Measurements from ENCODE around the gene CHD9NB.
"Not testable (repeated sequence)": the region's sequence is repeated elsewhere in the genome, so short reads cannot be mapped to it uniquely, and the experiment has no call there.

The CHD9NB gene

GRCh38 chr16:53055541-53056391 lies 3.1 kb upstream of the CHD9NB start:
- peak; percentile 75 for DNase-seq

GRCh38 chr16:53054670-53055485 lies 2.2 kb upstream of the CHD9NB start, which contains the start of gene CHD9:
Gene CHD9, plus strand, starts transcription at chr16:53054991. Its CDS starts 101,099 bp downstream, at chr16:53156090.
- peak; percentile 95 for DNase-seq

DNA sequence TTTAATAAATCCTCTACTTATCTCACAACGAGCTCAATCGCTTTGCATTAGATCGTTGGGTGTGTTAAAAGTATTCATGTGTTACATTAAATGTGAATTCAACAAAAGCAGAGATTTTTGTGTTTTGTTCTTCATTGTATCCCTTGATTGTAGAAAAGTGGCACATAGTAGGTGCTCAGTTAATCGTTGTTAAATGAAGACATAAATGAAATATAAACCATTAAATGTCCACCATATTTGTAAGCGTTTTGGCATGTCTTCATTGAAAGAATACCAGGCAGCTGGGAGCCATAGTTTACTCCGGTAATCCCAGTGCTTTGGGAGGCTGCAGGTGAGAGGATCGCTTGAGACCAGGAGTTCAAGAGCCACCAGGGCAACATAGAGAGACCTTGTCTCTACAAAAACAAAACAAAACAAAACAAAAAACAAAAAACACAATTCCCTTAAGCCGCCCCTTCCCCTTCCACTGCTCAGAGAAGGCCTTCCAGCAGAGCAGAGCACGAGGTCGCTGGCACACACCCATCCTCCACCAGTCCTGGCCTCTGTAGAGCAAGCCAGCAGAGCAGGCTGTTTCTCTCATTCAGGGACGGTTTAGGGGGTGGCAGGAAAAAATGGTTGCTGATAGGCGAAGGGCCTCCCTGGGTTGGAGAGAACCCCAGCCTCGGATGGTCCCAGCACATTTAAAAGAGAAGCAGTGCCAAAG lies 1.4 kb upstream of the CHD9NB start:
- DNase-seq: no peak

GRCh38 chr16:53051255-53051654 lies 1.4 kb downstream of the CHD9NB start:
- not testable (repeated sequence) for DNase-seq

DNA sequence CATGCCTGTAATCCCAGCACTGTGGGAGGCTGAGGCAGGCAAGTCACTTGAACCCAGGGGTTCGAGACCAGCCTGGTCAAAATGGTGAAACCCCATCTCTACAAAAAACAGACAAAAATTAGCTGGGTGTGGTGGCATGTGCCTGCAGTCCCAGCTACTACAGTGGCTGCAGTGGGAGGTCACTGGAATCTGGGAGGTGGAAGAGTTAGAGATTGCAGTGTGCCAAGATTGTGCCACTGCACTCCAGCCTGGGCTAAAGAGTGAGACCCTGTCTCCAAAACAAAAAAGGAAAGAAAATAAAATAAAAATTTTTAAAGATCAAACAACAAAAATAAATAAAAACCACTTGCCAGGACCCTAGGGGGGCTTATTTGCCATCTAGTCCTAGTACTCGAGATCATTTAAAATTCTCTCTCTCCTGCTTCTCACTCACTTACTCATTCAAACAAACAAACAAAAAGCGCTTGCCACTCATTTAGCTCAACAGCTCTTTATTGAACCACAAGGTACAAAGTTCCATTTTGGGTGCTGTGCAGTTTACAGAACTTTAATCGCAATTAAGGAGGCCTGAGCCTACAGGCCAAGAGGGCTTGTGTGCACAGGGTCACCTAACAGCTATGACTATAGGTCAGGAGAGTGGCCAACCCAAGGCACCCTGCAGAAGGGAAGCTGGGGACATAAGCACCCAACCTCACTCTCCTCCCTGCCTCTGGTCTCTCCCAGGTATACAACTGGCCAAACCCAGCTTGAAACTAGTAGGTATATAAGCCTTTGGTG lies 4.4 kb downstream of the CHD9NB start:
- no peak for DNase-seq

GRCh38 chr16:53047515-53047914 lies 5.2 kb downstream of the CHD9NB start:
- DNase-seq: not testable (repeated sequence)

GRCh38 chr16:53045341-53046220 lies 7.1 kb downstream of the CHD9NB start:
- no peak for DNase-seq

GRCh38 chr16:53043986-53044601 lies 8.6 kb downstream of the CHD9NB start:
- DNase-seq: no peak

DNA sequence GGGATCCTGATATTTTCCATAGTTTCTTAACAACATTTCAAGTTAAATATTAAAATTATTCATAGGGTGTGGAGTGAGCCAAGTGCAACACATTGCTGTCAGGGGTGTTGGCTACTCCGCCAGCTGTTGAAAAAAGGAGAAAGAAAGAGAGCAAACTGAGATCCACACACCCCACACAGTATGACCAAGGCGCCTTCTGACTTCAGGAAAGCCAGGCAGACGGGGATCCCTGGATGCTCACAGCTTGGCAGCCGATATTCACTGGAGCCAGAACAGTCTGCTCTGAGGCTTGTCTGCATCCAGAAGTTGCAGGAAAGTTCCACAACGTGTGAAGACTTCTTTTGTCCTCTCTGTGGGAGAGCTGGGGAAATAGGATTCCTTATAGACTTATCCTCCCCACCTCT lies 9.3 kb downstream of the CHD9NB start:
- DNase-seq: peak; percentile 53

DNA sequence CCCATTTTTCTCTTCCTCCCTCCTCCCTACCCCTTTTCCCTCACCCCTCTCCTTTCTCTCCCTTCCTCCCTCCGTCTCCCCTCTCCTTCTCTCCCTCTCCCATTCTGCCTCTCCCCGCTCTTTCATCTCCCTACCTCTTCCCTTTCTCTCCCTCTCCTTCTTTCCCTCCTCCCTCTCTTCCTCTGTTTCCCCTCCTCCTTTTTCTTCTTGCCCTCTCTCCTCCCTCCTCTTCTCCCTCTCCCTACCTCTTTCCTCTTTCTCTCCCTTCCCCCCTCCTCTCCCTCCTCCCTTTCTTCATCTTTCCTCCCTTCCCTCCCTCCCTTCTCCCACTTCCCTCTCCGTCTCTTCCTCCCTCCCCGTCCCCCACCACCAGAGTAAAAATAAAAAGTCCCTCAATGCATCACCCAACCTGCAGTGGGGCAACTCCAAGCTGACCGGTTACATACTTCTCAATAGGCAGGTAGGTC lies 10.4 kb downstream of the CHD9NB start:
- DNase-seq: no peak

- DNase-seq: peak; percentile 78
Measured at GRCh38 chr16:53041320-53042051, 11.2 kb downstream of the CHD9NB start.

DNA sequence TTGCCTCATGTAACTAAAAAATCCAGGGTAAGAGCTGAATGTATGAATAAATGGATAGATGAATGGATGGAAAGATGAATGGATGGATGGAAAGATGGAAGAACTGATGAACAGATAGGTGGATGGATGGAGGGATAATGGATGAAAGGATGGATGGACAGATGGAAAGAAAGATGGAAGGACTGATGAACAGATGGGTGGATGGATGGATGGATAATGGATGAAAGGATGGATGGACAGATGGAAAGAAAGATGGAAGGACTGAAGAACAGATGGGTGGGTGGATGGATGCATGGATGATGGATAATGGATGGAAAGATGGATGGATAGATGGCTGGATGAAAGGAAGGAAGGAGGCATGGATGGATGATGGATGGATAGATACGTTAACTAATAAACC lies 11.9 kb downstream of the CHD9NB start:
- no peak for DNase-seq

DNA sequence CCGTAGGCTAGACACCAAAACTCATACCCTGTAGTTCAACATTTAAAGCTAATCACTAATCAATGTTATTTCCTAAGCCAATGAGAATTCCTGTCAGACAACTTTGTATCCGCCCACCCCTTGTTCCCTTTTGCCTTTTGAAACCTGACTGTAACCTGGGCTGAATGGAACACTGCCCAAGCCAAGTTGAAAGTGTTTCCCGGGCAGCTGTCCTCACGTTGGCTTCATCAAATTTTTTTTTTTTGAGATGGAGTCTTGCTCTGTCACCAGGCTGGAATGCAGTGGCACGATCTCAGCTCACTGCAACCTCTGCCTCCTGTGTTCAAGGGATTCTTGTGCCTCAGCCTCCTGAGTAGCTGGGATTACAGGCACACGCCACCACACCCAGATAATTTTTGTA lies 16.0 kb downstream of the CHD9NB start:
- not testable (repeated sequence) for DNase-seq

DNA sequence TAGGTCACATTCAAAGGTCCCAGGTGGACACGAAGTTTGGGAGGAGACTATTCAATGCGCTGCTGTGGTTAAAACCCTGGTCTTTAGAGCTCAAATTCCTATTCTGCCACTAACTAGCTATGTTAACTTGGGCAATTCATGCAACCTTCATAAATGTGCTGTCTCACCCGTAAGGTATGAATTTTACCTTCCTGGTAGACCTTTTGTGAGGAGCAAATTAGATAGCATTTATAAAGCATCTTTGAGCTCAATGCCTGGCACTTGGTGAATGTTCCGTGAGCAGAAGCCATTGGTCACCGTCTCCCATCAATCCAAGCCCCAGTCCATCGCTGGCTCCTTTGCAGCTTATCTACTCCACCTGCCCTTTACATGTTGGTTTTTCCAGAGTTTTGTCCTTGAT lies 16.6 kb downstream of the CHD9NB start:
- no peak for DNase-seq

DNA sequence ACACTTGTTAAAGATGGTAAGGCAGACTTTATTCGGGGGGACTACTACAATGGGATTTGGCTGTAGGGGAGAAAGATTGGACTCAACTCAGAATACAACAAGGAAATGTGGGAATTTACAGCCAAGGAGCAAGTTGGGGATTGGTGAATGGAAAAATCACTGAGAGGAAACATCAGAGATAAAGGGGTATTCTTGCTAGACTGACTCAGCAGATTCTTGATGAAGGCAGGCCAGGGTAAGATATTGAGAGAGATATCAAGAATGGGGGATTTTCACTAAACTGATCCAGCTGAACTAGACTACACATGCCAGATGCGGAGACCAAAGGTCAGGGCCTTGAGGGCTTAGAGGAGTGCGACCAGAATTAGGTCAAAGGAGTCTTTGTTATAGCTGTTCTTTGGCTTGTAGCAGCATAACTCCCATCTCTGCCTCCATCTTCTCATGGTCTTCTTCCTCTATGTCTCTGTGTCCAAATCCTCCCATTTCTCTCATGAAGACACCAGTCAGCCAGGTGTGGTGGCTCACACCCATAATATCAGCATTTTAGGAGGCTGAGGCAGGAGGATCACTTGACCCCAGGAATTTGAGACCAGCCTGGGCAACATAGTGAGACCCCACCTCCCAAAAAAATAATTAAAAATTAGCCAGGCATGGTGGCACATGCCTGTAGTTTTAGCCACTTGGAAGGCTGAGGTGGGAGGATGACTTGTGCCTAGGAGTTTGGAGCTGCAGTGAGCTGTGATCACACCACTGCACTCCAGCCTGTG lies 17.3 kb downstream of the CHD9NB start:
- DNase-seq: no peak

DNA sequence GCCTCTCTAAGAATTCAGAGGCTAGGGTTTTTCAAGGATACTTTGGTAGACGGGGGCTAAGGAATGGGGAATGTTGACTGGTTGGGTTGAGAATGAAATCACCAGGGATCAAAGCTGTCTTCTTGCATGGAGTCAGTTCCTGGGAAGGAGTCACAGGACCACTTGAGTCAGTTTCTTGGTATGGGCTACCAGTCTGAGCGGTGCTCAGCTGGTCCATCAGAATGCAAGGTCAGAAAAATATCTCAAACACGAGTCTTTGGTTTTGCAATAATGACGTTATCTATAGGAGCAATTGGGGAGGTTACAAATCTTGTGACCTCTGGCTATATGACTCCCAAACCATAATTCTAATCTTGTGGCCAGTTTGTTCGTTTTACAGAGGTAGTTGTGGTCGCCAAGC lies 18.4 kb downstream of the CHD9NB start:
- no peak for DNase-seq

GRCh38 chr16:53031323-53031942 lies 21.3 kb downstream of the CHD9NB start:
- DNase-seq: no peak

DNA sequence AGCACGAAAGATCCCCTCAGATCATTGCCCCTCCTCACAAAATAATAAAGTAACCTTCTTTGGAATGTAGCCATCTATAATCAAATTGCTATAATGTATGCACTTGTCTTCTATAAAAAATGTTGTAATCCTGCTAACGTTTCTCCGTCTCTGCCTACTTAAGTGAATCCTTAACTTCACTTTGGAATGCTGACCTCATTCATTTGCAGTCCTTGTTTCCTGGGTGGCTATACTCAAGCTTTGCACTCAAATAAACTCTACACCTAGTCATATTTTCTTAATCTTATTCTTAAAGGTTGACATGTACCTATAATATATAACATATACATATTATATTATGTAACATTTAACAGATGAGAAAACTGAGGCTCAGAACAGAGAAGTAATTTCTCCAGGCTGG lies 22.7 kb downstream of the CHD9NB start:
- no peak for DNase-seq

DNA sequence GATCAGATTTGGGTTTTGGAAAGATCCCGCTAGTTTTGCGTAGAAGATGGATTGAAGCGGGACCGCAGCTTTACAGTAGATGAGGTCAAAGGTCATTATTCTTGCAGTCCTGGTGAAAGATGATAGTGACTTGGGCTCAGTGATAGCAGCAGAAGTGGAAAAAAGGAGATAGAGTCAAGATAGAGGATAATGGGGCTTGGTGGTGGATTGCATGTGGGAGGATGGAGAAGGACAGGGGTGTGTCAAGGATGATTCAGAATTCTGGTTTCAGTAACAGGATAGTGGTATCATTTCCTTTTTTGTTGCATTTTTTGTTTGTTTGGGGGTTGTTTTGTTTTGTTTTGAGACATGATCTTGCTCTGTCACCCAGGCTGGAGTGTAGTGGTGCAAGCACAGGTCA lies 28.7 kb downstream of the CHD9NB start:
- DNase-seq: no peak

Measured in eye (tissue), 1 donor.